CD4-positive, alpha-beta T cell treated with Interleukin-1 beta for 1 hour (primary cell): Measurements from ENCODE around the gene STPG1.

ENCODE experiments used
- DNase-seq, 2 donors: peaks; one replicate each; pipeline ENCODE4 v3.0.0-alpha.2; 2020 to 2022

STPG1 gene

DNA sequence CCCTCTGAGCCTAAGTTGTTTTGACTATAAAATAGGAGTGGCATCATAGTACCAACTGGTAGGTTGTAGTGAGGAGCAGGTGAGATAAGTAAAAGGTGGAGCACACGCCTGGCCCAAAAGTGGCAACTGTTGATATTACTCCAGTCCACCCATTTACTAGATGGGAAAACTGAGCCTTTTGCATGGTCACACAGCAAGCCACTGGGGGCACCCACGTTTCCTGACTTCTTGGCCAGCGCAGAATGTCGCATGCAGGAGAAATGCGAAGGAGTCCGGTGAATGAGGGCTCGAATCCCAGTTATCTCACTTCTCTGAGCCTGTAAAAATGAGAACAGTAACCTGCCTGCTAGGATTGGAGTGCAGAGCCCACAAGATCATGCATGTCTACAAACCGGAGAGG, 73.6 kb downstream of the STPG1 start:
- no peak for DNase-seq

DNA sequence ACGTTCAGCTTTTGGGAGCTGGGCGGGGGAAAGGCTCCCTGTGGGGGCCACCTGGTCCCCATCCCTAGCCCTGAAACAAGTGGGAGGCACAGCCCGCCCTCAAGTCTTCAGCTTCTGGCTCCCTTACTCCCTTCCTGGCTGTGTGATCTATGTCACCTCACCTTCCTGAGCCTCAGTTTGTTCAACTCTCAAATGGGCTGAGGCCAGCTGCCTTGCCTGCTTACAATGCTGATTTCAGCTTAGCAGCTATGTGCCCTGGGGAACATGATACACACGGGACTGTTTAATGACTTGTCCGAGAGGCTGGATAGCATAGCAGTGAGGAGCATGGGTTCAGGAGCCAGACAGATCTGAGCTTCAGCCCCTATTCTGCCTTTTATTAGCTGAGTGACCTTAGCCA, 75.1 kb downstream of the STPG1 start:
- DNase-seq: no peak

DNA sequence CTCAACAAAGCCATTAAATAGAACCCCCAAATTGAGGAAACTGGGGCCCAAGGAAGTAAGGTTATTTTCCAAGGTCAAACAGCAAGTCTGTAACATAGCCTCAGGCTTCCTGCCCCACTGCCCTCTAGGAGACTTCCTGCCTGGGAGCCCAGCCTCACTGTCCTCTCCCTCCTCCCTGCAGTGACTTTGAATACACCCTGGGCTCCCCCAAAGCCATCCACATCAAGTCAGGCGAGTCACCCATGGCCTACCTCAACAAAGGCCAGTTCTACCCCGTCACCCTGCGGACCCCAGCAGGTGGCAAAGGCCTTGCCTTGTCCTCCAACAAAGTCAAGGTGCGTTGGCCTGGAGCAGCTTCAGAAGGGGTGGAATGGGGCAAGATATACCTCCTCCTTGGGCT, 76.1 kb downstream of the STPG1 start:
- DNase-seq: no peak

DNA sequence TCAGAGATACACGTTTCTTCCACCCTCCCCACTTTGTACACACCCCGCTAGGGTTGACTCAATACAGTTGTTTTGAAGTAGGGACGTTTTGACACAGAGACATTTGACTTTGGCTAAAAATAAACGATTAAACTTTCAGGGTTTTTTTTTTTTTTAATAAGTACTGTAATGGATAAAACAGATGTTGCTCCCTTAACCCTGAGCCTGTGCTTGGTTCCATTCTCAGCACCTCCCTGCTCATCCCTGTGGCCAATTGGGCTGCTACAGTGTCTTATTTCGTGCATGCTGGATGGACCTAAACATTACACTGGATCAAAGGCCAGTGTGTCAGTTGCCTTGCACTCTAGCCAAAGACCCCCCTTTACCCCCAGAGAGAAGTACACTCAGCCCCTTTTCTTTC, 77.5 kb downstream of the STPG1 start:
- no peak for DNase-seq

DNA sequence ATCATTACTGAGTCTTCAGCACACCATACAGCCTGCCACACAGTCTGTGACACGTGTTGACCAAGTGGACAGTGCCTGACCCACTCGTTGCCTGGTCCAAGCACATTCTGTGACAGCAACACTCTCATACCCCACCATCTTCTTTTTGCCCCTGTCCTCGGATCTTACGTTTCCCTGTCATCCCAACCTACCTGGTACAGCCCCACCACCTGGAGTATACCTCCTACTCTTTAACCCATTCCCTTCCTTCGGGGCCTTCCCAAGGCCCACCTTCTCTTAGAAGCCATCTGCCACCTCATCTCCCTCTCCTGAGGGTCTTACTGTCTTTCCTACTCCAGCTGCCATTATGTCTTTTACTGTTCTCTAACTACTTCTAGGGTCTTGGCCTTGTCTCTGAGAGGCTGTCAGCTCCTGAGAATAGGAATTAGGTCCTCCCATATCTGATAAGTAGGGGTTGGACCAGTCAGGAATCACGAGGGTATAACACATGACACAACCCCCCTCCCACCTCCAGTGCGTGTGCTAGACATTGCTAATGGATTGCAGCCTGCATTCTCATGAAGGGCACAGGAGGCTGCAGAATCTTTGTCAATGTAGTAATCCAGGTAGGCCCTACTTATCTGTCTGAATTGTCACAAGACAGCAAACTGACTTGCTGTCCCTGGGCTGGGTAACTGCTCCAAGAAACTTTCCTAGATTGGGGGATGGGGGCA, 81.5 kb downstream of the STPG1 start:
- DNase-seq: no peak

DNA sequence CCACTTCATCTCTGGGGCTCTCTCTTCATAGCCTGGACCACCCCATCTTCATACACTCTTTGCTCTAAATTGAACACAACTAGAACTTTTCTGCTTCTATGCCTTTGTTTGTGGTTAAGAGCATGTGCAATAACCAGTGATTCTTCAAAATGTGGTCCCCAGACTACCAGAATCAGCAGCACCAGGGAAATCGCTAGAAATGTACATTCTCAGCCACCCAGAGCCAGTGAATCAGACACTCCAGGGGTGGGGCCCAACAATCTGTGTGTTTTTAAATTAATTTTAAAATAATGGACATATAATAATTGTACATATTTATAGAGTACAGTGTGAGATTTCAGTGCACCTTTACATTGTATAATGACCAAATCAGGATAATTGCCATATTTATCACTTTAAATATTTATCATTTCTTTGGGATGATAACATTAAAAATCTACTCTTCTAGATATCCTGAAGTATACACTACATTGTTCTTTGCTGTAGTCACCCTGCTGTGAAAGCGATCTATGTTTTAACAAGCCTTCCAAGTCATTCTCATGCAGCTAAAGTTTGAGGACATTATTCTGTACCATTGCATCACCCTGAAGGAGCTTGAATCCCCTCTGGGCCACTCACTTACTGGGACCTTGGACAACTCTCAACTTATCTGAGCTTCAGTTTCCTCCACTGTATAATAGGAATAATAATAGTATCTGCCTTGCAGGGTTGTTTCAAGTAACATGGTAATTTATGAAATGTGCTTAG, 83.6 kb downstream of the STPG1 start:
- DNase-seq: no peak

DNA sequence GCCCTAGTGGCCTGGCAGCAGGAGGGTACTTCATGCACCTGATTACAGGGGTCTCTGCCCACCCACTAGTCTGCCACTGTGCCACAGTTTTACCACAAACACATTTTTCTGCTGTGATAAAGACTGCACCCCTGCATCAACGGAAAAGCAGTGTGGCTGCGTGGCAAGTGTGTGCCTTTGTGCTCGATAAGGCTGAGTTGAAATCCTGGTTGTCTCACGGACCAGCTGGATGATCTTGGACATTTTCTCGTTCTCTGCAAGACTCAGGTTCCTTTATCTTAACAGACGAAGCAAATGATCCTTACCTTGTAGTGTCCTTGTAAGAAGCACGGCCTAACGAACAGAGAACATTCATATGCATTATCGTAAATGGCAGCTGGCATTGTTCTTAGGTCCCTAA, 84.3 kb downstream of the STPG1 start:
- DNase-seq: no peak

DNA sequence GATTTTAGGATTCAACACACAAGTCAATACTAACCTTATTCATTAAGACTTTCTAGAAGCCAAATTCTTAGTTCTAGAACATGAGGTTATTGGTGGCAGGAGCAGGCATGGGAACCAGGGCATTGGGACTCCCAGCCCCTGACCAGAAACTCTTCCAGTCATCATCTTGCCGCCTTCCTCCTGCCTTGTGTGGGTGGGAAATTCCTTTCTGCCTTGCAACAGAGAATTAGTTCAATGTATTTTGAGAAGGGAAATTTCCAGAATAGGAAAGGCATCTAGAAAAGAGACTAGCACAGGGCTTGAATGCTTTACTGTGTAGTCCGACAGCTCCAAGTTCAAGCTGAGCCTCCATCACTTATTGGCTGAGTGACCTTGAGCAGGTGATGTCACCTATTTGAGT, 85.7 kb downstream of the STPG1 start:
- no peak for DNase-seq

DNA sequence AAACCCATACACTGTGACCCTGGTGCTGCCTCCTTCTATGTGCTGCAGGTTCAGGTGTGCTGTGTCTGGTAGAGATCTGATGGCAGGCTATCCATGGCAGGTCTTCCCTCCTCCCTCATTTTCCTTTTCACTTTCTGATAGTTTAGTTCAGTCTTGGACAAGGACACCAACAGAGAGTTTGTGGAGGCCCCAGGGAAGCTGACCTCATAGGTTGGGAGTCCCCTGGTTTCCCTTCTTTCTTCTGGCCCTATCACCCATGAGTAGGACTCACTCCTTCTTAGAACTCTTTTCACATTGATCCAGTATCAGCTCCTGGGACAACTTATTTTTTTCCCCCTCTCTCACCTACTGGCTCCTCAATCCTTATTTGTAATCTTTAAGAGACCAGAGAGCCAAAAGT, 86.1 kb downstream of the STPG1 start:
- DNase-seq: no peak

DNA sequence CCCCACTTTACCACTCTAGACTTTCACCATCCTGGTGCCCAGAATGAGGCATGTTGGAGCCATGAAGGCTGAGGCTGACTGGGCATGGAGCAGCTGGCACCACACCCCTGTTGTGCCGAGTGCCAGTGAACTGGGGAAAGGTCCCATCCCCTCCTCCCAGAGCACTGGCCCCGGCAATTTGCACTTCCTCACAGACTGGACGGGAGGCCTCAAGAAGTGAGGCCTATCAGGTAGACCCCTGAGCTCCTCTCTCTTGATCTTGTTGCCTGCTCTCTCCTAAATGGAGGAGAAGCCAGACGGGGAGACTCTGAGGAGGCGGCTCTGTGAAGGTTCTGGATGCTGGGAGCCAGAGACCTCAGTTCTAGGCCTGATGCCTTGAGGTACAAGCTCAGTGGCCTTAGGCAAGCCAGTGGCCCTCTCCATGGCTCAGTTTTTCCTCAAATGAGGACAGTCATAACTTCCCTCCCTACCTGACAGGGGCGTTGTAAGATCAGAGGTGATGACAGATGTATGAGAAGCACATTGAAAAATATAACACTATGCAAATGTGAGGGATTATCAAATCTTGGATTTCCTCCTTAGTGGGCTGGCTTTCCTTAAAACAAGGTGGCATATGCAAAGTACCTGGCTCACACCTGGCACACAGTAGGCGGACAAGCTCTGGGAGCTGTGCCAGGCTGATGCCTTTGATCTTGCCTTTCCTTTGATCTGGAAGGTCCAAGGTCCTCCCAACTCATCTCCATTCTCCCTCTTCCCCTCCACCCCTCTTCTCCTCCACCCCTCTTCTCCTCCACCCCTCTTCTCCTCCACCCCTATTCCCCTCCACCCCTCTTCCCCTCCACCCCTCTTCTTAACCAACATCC, 87.8 kb downstream of the STPG1 start:
- DNase-seq: no peak

DNA sequence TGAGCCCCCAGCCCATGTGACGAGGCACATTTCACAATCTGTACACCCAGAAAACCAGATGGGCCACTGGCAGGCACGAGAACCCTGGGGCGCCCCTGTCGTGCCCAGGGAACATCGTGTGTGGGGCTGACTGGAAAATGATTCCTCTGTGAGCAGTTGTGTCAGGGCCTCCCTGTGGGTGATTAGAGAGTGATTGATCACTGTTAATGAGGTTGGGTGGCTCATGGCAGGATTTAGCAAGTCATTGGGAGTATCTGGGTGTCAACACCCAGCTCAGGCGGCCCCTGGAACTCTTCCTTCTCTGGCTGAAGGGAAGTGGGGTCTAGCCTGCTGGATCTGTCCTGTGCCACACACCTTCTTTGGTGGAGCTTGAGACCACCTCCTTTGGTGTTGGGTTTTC, 88.7 kb downstream of the STPG1 start:
- no peak for DNase-seq

DNA sequence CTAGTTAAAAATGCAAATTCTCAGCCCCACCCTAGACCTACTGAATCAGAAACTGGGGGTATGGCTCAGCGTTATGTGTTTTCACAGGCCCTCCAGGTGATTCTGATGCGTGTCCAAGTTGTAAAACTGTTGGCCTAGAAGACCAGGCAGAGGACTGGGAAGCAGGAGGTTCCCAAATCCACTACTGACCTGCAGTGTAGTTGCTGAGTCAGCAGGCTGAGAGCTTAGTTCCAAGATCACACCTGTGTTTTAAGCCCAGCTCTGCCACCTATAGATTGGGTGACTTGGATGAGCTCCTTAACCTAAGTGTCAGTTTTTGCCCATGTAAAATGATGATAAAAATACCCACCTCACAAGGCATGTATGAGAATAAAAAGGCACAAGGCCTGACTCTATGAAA, 90.3 kb downstream of the STPG1 start:
- no peak for DNase-seq

DNA sequence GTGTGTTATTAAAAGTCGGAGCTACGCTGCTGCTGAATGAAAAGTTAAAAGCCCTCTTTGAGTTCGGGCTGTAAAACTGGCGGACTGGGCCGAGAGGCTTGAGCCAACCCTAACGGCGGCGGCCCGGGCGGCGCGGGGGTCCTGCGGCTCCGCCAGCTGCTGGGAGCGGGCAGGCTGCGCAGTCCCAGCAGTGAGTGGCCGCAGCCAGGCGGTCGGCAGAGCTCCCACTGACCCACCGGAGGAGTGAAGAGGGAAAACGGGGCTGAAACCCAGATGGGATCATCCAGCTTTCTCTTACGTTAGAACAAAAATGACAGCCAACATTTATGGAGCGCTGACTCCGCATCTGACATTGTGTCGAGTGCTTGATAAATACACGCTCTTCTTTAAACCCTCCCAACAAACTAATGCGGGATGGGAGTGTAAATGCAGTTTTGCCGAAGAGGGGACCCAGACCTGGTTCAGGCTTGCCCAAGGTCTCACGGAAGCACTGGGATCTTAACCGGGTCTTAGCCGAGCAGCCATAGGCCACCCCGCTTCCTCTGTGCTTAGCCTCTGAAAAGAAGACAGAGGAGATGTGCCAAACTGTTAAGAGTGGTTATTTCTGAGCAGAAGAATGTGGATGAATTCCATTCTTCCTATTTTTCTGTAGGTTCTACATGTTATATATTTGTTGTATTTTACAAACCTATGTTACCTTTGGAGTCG, 91.0 kb downstream of the STPG1 start:
- DNase-seq: no peak

DNA sequence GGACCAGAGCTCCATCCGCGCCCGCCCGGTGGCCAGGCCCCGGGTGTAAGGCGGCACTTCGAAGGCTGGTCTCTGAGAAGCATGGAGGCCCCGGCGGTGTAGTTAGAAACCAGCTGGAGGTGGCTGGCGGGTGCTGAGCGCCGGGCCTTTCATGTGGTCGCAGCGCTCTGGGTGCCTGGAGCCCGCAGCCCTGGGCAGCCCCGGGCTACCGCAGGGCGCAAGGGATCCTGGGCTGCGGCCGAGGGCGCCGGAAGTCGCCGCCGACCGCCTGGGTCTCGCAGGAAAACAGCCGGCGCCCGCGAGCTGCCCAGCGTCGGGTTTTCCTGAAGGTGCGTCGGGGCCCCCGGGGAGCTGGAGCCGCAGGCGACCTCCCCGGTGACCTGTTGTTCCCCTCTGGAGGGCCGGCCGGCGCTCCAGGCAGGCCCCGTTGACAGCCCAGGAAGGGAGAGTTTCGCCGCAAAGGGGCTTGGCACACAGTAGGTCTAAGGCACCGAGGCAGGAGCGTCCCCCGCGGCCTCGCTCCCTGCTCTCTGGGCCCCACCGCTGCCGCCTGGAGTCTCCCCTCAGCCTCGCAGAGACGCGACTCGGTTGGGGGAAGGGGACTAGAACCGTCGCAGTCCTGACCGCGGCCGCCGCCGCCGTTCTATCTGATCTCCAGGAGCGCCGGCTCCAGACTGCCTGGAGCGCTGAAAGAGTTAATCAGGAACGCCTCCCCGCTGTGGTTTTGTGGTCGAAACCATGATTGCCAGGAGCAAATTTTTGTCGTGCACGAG, 91.7 kb downstream of the STPG1 start:
- peak; percentile 64 to 66 for DNase-seq

DNA sequence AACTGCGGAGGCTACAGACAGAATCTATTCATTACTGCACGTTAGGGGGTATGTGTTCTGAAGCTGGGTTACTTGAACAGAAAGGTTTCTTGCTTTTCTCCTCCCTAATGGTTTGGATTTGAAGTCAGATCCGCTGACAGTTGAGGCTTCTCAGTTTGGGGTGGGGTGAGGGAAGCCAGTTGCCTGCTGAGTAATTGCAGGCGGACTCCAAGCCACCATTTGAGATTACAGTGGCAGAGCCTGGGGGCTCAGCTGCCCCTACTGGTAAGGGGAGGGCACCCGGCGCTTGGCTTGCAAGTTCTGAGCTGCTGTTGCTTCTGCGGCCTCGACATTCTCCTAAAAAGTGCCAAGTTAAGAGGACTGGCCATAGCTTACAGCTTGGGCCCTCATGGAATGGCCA, 92.5 kb downstream of the STPG1 start:
- DNase-seq: no peak

DNA sequence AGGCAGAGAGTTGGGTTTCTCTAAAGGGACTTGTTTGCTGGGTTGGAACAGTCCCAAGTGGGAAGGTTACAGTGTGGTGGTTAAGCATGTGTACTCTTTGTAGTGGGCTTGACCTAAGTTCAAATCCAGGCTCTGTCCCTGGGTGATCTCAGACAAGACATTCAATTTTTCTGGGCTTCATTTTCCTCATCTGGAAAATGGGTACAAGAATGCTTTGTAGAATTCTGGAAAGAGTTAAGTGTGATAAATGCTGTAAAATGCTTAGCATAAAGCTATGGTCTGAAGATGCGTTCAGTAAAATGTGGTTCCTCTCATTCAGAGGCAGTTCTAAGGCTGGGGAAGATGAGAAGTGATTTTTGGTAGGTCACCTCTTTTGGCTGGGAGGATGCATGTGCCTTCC, 93.6 kb downstream of the STPG1 start:
- DNase-seq: no peak

DNA sequence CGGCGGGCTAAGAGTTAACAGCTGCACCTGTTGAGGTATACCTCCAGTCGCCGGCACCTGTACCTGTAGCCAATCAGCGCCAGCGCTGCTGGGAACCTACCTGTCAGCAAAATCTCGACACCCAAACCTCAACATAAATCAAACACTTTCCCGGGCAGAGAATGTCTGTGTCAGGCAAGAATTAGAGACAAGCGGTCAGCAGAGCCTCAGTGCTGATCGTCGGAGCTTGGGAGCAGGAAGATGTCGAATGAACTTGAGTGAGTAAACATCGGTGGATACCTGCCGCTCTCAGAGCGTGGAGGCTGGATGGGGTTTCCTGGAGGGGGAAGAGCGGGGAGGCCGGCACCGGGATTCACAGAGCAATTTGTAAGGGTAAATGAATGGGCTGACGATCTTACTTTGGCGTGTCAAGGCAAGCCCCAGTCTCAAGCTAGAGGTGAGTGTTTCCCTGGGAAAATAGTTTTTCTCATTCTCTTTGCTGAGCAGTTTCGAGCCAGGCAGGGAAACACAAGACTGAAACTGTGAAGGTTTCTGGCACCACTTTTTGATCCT, 94.2 kb downstream of the STPG1 start, which contains the start of gene GRHL3:
TSS of gene GRHL3 (plus strand) at position 46 of the 552 bp plus-strand sequence. CDS start at position 241, 195 bp downstream.
- peak; percentile 30 to 34 for DNase-seq

DNA sequence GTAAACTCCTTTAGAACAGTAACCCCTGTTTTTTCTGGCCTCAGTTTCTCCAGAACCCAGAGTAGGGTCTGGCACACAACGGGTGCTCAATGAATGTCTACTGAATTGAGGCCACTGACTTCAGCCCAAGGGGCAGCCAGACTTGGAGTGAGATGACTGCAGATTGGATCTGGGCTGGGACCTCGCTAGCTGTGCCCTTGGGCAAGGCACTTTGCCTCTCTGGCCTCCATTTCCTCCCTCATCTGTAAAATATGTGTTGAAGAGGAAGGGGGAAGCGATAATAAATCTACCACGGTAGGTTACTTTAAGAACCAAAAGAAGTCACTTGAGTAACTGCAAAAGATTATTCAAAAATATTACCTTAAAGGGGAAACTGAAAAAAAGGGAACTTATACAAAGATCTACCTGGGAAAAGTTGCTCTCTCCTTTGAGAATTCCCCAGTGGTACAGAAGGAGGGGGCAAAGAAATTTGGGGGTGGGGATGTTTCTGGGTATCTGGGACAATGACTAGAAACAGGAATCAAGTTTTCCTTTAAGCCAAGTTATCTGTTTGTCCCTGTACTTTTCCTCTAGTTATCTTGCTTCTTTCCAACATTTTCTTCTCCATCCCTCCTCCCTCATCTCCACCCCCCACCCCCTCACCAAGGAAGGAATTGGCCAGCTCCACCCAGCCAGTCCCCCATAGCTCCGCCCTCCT, 94.8 kb downstream of the STPG1 start:
- no peak for DNase-seq

DNA sequence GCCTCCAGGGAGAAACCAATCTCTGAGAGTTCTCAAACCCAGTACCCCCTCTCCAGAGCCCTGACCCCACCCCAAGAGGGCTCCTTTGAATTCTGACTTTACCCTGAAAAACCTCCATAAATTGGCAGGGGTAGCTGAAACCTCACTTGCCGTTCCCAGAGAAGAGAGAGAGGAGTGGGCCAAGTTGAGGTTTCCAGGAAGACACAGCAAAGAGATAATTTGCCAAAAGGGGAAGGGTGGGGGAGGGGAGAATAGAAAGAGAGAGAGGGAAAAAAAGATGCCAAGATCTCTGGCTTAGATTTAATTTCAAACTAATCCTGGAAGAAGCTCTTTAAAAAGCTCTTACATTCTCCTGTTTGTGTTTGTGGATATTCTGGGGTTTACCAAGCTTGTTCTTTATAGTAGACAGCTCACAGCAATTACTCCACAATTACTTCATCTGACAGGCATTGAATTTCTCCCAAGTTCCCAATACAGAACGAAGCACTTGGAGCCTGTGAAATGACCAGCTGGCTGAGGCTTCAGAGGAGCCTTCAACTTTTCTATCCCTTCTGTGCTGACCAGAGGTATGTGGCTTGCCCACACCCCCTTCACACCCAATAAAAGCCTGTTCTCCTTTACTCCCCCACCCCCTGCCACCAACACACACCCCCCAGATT, 95.5 kb downstream of the STPG1 start:
- no peak for DNase-seq

DNA sequence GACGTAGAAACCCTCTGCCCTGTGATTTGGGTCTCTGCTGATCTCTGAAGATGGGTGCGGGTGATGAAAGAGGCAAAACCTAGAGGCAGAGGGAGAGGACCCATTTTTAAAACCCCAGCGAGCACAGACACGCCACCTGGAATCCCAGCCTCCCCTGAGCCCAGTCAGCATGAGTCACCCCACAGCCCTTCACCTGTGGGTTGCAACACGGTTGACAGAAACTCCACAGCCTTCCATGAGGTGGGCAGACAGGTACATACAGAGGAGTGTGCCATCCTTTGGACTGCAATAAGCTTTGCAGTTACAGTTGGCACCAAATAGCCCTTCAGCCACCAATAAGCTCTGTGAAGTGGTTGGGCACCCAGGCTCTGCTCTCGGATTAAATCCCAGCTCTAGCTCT, 96.5 kb downstream of the STPG1 start:
- DNase-seq: no peak

DNA sequence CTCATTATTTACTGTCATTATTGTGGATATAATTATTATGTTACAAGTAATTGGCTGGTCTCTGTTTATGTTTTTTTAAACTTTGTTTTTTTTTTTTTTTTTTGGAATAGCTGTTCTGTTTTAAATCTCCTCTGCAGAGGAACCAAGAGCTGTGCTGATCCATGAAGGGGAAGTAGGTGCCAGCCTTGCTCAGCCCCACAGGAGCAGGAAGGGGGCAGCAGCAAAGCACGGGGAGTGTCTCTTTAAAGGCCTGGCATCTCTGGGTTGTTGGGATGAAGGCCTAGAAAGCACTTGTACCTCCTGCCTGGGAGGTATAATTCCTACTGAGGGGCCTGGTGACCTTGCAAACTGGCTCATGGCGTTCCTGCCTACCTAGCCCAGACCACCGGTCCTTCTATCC, 96.9 kb downstream of the STPG1 start:
- no peak for DNase-seq
